ENCODE measurements around the gene CTNNA3.

Gene CTNNA3

DNA sequence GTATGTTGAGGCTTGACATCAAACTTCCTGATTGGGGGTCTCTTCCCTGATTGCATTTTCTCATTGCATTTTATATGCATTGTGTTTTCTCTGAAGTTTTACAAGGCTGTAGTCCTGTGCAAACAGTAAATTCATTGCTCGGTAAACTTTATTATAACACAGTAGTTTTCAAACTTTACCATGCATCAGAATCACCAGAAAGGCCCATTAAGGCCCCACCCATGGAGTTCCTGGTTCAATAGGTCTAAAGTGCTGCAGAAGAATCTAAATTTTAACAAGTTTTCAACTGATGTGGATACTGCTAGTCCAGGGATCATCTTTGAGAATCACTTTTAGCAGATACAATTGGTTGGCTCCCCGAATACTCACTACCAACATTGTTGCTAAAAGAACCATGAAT is 1404.9 kb downstream of the CTNNA3 start:
- no peak for DNase-seq
- in situ Hi-C loops (cut with MboI; ENCODE audit: low pct_unique_long_range_greater_than_20kb, low sequenced_read_pairs) = no loop called here

DNA sequence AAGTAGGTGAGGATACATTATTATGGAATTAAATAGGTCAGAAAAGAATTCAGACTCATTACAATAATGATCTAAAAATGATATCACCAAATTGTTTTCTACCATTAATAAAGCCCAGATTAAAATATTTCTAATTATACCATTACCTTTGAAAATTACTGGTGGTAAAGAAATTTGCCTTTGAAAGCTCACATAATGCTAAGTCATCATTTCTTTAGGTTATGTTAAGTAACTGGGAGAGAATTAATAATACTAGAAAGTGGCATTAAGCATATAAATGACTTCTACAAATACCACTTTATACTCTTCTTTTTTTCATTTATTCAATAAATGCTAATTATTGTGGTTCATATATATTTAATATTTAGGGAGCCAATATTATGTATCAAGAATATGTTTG is 1411.4 kb downstream of the CTNNA3 start:
- no peak for DNase-seq
- in situ Hi-C loops (cut with MboI; ENCODE audit: low pct_unique_long_range_greater_than_20kb, low sequenced_read_pairs) = no loop called here

DNA sequence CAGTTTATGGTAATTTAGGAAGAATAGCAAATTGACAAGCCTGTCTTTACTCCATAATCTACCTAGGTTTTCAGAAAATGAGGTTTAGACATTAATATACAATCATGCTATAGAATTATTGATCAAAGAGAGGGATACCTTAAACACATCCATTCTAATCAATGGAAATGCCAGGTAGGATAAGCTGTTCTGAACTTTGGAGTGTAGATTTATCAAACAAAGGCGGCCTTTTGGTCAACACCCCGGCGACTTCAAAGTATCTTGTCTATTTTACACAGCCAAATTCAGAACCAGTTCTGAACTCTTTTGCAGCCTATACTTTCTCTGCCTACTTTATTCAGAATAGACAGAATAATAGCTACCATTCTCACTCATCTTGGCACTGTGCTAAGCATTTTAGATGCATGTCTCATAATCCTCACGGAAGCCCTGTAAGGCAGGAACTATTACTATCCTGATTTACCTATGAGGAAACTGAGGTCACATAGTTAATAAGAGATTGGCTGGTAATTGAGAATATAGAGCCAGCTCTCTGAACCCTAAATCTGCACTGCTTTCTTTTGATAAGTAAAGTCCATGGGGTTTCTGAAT is 1412.0 kb downstream of the CTNNA3 start:
- no peak for DNase-seq
- in situ Hi-C loops (cut with MboI; ENCODE audit: low pct_unique_long_range_greater_than_20kb, low sequenced_read_pairs) = no loop called here

DNA sequence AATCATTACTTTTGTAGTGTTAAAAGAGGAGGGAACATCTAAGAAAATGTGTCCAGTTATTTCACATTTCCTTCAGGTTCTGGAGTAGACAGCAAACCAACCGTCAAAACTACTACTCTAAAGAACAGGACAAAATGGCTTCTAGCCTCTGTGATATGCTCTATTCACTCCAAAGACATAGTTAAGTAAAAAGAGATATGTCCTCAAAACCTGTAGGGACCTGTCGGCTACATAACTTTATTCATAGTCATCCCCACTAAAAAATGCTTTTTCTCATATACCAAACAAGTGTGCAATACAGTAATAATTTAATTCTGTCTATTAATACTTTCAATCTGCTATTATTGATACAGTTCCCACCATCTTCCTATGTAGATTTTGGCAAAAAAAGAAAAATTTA is 1412.9 kb downstream of the CTNNA3 start:
- no peak for DNase-seq
- in situ Hi-C loops (cut with MboI; ENCODE audit: low pct_unique_long_range_greater_than_20kb, low sequenced_read_pairs) = no loop called here

DNA sequence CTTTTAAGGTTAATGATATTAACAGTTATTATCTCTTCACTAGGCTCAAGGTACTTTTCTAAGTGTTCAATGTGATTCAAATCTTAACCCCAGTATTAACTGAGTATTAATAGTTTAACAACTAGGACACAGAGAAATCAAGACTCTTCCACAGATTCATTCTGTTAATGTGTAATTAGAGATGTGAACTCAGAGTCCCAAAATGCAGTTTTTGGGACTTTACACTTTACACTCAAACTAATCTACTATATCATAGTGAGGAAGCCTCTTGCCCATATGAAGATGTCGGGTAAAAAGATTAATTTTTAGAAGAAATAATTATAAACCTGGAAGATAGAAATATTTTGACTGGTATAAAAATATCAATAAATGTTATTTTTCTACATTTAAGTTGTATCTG is 1414.7 kb downstream of the CTNNA3 start:
- in situ Hi-C loops (cut with MboI; ENCODE audit: low pct_unique_long_range_greater_than_20kb, low sequenced_read_pairs) = no loop called here
- DNase-seq = no peak

DNA sequence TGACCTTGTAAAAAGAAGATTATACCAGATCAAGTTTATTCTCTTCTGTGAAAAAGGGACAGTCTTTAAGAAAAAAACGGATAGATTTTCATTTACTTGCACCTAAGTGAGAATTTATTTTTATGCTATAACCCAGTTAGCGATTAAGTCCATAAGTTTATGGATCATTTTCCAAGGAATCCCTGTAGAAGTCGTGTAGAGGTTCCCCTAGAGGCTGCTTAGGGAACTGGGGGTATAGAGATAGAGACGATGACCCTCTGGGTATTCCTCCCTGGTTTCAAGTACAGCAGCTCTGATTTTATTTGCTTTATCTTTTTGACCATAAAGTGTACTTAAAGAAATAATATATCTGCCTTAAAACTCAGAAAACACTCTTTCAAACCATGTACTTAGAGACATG is 1418.5 kb downstream of the CTNNA3 start:
- in situ Hi-C loops (cut with MboI; ENCODE audit: low pct_unique_long_range_greater_than_20kb, low sequenced_read_pairs) = no loop called here
- DNase-seq = no peak

DNA sequence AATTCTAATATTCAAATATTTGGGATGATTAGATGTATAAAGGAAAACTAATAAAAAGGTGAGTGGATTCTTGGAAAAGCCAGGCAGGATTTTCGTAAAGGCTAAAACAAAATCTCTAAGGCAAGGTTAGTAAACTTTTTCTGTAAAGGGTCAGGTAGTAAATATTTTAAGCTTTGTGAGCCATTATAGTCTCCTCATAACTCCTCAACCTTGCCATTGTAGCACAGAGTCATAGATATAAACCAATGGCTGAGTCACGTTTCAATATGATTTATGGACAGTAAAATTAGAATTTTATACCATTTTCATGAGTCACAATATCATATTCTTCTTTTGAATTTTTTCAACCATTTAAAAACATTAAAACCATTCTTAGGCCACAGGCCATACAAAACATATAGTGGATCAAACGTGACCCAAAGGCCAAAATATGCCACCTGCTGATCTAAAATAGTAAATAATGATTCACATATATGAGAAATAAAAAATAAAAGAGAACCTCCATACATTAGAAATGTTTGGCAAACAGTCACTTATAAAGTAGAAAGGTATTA is 1422.0 kb downstream of the CTNNA3 start:
- no peak for DNase-seq
- in situ Hi-C loops (cut with MboI; ENCODE audit: low pct_unique_long_range_greater_than_20kb, low sequenced_read_pairs) = no loop called here

DNA sequence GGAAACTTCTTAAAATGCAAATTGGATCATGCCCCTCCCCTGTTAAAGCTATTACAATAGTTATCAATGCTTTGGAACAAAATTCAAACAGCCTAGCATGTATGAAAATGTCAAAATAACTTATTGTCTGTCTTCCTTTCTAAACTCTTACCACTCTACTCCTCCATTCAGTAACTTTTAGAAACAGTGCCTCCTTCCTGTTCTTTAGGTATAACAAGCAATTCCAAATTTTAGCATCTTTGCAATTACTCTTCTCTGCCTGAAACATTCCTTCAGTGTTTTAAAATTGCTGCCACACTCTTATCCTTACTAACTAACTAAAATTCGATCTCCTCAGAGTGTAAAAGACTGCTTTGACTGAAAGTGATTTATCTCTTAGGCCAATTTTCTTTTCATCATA is 1430.6 kb downstream of the CTNNA3 start:
- no peak for DNase-seq
- in situ Hi-C loops (cut with MboI; ENCODE audit: low pct_unique_long_range_greater_than_20kb, low sequenced_read_pairs) = no loop called here

DNA sequence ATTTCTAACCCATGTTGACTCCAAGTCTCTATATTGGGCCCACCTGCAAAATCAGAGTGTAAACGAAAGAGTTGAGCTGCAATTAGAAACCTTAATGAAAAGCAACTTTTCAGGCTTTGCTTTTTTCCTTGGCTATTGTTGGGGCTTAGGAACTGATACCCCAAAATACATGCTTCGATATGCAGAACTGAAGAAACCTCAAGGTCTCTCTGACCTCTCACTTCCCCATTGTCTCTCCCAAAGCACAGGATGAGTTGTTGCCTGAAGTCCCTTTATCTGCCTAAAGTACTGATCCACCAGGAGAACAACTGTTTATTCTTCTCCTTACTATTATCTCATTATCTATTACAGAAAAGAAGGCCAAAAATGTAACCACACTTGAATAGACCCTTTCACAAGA is 1436.2 kb downstream of the CTNNA3 start:
- in situ Hi-C loops (cut with MboI; ENCODE audit: low pct_unique_long_range_greater_than_20kb, low sequenced_read_pairs) = no loop called here
- no peak for DNase-seq

DNA sequence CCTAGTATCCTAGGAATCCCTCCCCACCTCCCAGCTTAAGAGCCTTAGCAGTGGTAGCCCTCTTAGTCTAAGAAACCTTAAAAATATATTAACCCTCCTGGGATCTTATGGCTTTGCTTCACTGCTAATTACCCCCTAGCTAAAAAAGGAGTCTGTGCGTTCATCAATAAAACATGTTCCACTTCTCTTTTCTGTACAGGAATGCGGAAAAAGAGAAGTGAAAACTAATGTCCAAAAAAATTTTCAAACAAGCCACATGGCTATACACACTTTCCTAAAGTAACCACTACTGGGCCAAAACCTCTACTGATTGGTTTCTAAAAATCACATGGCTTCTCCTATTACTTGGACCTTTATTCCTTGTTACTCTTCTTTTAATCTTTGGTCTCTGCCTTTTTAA is 1437.3 kb downstream of the CTNNA3 start:
- in situ Hi-C loops (cut with MboI; ENCODE audit: low pct_unique_long_range_greater_than_20kb, low sequenced_read_pairs) = no loop called here
- peak; percentile 10 for DNase-seq

DNA sequence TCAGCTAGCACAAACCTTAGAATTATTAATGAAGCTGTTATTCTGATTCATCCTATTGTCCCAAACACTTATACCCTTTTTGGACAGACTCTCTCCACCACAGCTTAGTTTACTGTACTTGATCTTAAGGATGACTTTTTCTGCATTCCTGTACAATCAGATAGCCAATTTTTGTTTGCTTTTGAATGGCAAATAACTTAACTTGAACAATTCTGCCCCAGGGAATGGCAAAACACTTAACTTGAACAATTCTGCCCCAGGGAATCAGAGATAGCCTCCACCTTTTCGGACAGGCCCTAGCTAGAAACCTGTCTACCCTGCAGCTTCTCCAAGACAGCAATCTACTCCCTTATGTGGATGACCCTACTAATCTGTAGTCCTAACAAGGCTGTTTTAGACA is 1438.2 kb downstream of the CTNNA3 start:
- DNase-seq = no peak
- in situ Hi-C loops (cut with MboI; ENCODE audit: low pct_unique_long_range_greater_than_20kb, low sequenced_read_pairs) = no loop called here

DNA sequence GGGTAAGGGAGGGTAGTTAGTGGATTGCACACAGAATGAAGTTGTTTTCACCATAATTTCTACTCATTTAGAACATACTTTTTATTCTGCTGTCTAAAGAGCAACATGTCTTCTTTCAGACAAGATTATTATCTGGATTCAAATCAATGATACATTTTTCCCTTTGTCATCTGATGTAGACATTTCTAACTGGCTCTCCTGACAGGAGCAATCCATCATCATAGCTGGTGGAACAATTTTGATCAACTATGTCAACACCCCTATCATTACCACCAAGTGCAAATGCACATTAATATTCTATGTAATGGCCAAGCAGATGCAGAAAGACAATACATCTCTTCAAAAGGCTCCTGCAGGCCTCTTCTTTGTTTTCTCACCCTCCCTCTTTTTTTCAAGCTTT is 1443.0 kb downstream of the CTNNA3 start:
- no peak for DNase-seq
- in situ Hi-C loops (cut with MboI; ENCODE audit: low pct_unique_long_range_greater_than_20kb, low sequenced_read_pairs) = no loop called here

DNA sequence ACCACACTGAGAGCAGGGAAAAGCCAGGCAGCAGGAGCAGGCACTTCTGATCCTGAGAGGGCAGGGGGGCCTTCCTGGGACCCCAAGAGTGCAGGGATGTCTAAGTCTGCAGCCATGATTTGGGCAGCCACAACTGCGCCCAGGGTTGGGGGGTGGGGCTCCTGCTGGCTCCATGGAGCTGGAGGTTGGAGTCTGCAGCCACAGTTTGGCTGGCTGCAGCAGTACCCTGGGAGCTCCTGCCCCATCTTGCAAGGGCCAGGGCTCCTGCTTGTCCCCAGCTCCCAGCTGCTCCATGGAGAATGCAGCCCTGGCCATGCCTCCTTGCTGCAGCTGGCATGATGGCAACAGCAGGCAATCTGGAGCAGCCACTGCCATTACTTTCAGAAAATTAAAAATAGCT is 1449.8 kb downstream of the CTNNA3 start:
- in situ Hi-C loops (cut with MboI; ENCODE audit: low pct_unique_long_range_greater_than_20kb, low sequenced_read_pairs) = no loop called here
- no peak for DNase-seq

DNA sequence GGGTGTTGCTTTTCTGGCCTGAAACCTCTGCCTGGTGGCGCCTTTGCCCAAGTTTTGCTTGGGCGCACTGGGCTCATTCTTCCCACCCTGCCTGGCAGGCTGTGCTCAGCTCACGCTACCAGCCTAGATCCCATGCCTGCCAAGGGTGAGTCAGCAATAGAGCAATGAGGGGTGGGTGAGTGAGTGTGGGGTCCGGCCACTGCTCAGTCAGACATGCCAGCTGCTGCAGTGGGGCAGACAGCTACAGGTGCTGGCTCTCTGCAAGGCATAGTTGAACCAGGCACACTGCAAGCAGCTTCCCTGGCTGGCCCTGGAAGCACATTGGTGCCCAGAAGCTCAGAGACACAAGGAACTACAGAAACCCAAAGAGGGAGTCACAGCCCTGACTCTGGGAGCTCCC is 1451.0 kb downstream of the CTNNA3 start:
- in situ Hi-C loops (cut with MboI; ENCODE audit: low pct_unique_long_range_greater_than_20kb, low sequenced_read_pairs) = no loop called here
- no peak for DNase-seq

DNA sequence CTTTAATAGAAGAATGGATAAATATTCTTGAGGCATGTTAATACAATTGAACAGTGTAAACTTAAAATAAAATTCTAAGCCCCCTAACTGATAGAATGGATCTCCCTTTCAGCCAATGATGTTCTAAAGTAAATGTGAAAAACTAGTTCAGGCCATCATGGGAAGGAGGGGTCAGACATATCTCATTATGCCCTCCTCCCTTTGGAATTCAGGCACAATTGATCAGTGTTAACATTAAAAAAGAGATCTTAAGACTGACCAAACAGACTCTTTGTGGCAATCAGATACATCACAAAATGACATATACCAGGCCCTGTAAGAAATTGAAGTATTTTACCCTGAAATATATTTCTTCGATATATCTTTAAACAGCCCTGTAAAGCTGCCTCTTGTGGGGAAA is 1453.1 kb downstream of the CTNNA3 start:
- in situ Hi-C loops (cut with MboI; ENCODE audit: low pct_unique_long_range_greater_than_20kb, low sequenced_read_pairs) = no loop called here
- DNase-seq = no peak

DNA sequence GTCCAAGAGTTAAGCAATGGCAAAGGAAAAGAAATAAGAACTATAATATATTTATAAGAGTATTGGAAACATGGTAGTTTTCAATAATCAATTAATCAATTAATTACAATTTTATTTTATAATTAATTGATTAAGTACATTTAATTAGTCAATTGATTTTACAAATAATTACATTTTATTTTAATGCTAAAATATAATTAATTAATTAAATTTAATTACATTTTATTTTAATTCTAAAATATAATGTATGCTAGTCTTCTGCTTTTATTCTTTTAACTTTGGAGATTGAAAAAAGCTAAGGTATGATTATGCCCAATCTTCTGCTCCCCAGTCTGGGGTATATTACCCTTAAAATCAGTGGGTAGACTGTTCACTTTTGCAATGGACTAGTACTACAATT is 1456.9 kb downstream of the CTNNA3 start:
- no peak for DNase-seq
- in situ Hi-C loops (cut with MboI; ENCODE audit: low pct_unique_long_range_greater_than_20kb, low sequenced_read_pairs) = no loop called here

DNA sequence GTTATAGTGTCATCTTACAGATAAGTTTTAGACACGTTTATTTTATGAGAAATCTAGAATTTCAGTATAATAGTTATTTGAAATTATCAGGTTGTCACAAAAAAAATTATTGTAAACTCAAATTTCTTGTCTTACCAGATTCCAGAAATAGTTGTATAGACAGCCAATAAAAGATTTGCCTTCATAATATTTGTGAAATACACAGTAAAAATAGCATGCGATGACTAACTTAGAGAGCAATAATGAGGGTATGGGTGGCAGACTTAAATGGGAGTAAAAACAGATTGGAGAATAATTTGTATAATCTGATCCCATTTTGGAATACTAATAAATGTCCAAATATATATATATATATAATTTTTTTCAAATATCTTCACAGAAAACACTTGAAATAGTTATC is 1457.7 kb downstream of the CTNNA3 start:
- in situ Hi-C loops (cut with MboI; ENCODE audit: low pct_unique_long_range_greater_than_20kb, low sequenced_read_pairs) = no loop called here
- no peak for DNase-seq

DNA sequence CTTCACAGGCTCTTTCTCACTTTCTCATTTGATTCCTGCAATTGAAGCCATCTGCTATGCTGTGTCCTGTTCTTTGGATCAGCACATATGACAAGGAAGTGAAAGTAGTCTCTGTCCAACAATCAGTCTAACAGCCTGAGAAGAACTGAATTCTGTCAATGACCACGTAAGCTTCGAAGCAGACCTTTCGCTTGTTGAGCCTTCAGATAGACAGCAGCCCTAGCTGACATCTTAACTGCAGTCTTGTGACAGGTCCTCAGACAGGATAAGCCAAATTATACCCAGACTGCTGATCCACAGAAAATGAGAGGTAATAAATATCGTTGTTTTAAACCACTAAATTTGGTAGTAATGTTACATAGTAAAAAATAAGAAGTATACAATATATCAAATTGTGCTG is 1461.1 kb downstream of the CTNNA3 start:
- DNase-seq = no peak
- in situ Hi-C loops (cut with MboI; ENCODE audit: low pct_unique_long_range_greater_than_20kb, low sequenced_read_pairs) = no loop called here

DNA sequence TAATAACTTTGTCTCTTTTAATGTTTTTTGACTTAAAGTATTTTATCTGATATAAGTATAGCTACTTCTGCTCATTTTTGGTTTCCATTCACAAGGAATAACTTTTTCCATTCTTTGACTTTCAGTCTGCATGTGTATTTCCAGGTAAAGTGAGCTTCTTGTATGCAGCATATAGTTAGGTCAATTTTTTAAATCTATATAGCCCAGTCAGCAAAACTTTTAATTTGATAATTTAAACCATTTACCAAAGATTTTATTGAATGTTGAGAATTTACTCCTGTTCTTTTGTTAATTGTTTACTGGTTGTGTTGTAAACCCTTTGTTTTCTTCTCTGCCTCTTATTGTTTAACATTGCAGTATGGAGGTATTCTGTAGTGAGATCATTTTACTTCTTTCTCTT is 1467.1 kb downstream of the CTNNA3 start:
- in situ Hi-C loops (cut with MboI; ENCODE audit: low pct_unique_long_range_greater_than_20kb, low sequenced_read_pairs) = no loop called here
- no peak for DNase-seq

DNA sequence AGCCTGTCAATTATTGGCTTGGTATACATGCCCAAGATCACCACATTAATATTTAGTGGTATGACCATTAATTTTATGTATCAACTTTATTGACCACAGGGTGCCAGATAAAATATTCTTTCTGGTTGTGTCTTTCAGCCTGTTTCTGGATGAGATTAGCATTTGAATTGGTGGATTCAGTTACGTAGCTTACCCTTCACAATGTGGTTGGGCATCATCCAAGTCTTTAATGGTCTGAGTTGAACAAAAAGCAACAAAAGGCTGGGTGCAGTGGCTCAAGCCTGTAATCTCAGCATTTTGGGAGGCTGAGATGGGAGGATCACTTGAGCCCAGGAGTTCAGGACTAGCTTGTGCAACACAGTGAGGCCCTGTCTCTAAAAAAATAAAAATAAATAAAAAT is 1472.3 kb downstream of the CTNNA3 start:
- DNase-seq = no peak
- in situ Hi-C loops (cut with MboI; ENCODE audit: low pct_unique_long_range_greater_than_20kb, low sequenced_read_pairs) = no loop called here

DNA sequence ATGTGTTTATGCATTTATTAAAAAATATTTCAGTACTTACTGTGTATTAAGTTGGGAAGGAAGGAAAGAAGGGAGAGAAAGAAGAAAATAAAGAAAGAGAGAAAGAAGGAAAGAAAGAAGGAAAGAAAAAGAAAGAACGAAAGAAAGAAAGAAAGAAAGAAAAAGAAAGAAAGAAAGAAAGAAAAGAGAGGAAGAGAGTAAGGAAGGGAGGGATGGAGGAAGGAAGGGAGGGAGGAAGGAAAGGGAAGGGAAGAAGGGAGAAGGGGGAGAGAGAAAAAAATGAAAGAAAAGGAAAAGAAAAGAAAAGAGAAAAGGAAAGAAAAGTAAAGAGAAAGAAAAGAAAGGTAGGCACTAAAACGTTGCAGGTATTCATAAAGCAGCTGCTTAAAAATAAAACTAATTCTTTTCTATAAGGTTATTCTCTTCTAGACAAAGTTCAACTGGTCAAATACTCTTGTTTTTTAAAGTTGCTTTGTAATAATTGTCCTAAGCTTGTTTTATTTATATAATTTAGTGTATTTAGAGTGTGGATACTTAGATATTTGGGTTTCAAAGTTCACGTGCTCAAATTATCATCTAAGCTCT is 1473.4 kb downstream of the CTNNA3 start:
- in situ Hi-C loops (cut with MboI; ENCODE audit: low pct_unique_long_range_greater_than_20kb, low sequenced_read_pairs) = no loop called here
- no peak for DNase-seq

Data from KBM-7 (cell line).